ENCODE data around the gene DPT.

- TF ChIP-seq MLX (CRISPR knock-in tag; IDR thresholded peaks at IDR 0.05): no peak
- TF ChIP-seq SMAD3 (CRISPR knock-in tag; IDR thresholded peaks at IDR 0.05; ENCODE audit: borderline replicate concordance): no peak
- no peak for TF ChIP-seq FOXJ3 (CRISPR knock-in tag; IDR thresholded peaks at IDR 0.05; ENCODE audit: borderline replicate concordance)
These were observed 6.0 kb downstream of the DPT start for GRCh38 chr1:168723000-168723399.

All from WTC11 (cell line).